Lower lobe of right lung (tissue), 2 donors: Measurements from ENCODE around the gene TAGLN. TPM values are rescaled to one million over a fixed set of nuclear protein-coding genes. Genes with fewer than 3 reads are reported as not detected.

Experiments
- ATAC-seq, 2 donors: fragments of 200-7000 bp; cut with Tn5 transposase; one replicate each; pipeline ENCODE4 v1.9.1; 2020 to 2022; ENCODE audit warnings: mild to moderate bottlenecking in 2 of 2, moderate library complexity in 2 of 2
- DNase-seq: peaks from one replicate; pipeline ENCODE4 v3.0.0-alpha.2; 2020
- H3K27ac ChIP-seq: fragments of 200-600 bp; one replicate; pipeline ENCODE4 v1.8.0; 2022
- H3K27me3 ChIP-seq: fragments of 200-600 bp; one replicate; pipeline ENCODE4 v1.8.0; 2022; ENCODE audit warnings: low read depth
- H3K36me3 ChIP-seq: fragments of 200-600 bp; one replicate; pipeline ENCODE4 v1.8.0; 2022; ENCODE audit warnings: mild to moderate bottlenecking
- H3K4me1 ChIP-seq: fragments of 200-600 bp; one replicate; pipeline ENCODE4 v1.8.0; 2022
- H3K4me3 ChIP-seq: fragments of 200-600 bp; one replicate; pipeline ENCODE4 v1.8.0; 2022; ENCODE audit warnings: mild to moderate bottlenecking
- H3K9me3 ChIP-seq: fragments of 200-600 bp; one replicate; pipeline ENCODE4 v1.8.0; 2022
- CTCF ChIP-seq: fragments of 200-600 bp; IDR thresholded peaks from one replicate; pipeline ENCODE4 v1.8.0; 2022; ENCODE audit warnings: antibody characterized with exemption, mild to moderate bottlenecking
- intact Hi-C: fragments of 100-400 bp; cut with DNase I; formaldehyde crosslinking; loops from one replicate; pipeline ENCODE4 v1.11.0; 2022
- total RNA-seq: library from RNA; stranded (reverse); fragmentation: NEBNext Ultra II Directional; extraction: Animal tissue kit (Norgen Biotek cat#: 25700); gene quantifications from one replicate; pipeline ENCODE4 v1.2.1, GENCODE V29; 2021
- donor health status: DM: no; HTN: yes; CAD: no; lungs with severe emphysema.

Gene TAGLN
- total RNA-seq, 1 donor from 2014 or later, result 297 TPM

DNA sequence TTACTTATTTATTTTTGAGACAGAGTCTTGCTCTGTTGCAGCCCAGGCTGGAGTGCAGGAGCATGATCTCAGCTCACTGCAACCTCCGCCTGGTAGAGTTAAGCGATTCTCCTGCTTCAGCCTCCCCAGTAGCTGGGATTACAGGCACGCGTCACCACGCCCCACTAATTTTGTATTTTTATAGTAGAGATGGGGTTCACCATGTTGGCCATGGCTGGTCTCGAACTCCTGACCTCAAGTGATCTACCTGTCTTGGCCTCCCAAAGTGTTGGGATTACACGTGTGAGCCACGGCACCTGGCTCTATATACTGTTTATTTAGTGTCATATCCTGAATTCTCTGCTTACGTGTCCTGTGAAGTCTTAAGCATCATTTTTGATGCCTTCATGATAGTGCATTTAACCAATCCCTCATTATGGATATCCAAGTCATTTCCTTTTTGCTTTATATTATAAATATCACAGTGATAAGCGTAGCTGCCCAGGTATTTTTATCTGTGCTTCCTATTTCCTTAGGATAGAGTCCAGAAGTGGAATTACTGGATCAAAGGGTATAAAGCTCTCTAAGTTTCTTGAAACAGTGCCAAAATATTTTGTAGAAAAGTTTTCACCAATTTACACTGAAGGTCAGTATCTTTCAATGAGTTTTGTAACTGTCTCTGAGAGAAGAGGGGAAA, 21.5 kb upstream of the TAGLN start:
- DNase-seq, result no peak
- intact Hi-C loops, result no loop called here

DNA sequence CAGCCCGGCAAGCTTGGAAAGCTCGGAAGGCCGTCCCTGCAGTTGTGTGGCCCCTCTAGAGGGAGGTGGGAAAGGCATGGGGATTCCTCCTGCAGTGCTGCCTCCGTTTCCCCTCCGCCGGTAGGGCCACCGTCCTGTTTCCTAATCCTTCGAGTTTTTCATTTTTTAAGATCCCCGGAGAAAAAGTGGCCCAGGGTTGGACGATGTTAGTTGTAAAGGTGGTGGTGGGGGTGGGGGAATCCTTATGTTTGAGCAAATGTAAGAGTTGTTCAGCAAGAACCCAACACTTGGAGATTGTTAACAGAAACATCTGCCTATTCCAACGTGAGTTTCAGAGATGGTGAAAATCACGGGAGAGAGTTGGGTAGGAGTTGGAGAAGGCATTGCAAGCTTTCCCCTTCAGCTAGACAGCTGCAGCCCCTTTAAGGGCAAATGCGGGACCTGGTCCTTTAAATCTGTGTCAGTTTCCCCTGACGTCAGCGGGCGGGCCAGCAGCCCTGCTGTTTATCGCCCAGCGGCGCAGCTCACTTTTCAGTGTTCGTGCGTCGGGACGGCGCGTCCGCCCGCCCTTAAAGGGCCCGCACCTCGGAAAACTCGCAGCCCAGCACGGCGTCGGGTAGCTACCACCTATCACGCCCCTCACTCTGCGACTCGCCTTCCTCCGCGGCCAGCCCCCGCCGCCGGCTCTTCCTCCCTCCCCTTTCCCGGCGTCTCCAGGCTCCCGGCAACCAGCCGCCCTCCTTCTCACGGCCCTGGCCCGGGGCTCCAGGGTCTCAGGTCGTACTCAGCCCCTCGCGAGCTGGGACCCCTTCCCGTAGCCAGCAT, 20.7 kb upstream of the TAGLN start, which contains the start of gene SIDT2:
Gene SIDT2, plus strand, starts transcription at position 534 of the 825 bp plus-strand sequence. CDS start 521 bp downstream, outside the sequence.
- Histone ChIP-seq H3K36me3 (peaks cover 17% of the 10 kb centered on the region), H3K27me3 (no peaks in the 10 kb centered on the region), H3K9me3 (no peaks in the 10 kb centered on the region), H3K4me3 (peak within 1 kb of the TSS; percentile 98), H3K27ac (peak within 1 kb of the TSS; percentile 97), H3K4me1 (peaks cover 36% of the 10 kb centered on the region)
- DNase-seq (peak; percentile 97), ATAC-seq (peak; percentile 96 to 97)
- intact Hi-C loops, result no loop called here
- TF ChIP-seq CTCF, result no peak

More for the DNA sequence above, 21.5 kb upstream of the TAGLN start:
- ATAC-seq, result no peak
- TF ChIP-seq CTCF, result no peak
- no peaks in the 10 kb centered on the region for H3K9me3 ChIP-seq
- H3K4me1 ChIP-seq, result peaks cover 44% of the 10 kb centered on the region
- peaks cover 10% of the 10 kb centered on the region for H3K36me3 ChIP-seq
- H3K27ac ChIP-seq, result peak overlapping the region; percentile 97
- H3K4me3 ChIP-seq, result peak overlapping the region; percentile 98
- H3K27me3 ChIP-seq, result no peaks in the 10 kb centered on the region

DNA sequence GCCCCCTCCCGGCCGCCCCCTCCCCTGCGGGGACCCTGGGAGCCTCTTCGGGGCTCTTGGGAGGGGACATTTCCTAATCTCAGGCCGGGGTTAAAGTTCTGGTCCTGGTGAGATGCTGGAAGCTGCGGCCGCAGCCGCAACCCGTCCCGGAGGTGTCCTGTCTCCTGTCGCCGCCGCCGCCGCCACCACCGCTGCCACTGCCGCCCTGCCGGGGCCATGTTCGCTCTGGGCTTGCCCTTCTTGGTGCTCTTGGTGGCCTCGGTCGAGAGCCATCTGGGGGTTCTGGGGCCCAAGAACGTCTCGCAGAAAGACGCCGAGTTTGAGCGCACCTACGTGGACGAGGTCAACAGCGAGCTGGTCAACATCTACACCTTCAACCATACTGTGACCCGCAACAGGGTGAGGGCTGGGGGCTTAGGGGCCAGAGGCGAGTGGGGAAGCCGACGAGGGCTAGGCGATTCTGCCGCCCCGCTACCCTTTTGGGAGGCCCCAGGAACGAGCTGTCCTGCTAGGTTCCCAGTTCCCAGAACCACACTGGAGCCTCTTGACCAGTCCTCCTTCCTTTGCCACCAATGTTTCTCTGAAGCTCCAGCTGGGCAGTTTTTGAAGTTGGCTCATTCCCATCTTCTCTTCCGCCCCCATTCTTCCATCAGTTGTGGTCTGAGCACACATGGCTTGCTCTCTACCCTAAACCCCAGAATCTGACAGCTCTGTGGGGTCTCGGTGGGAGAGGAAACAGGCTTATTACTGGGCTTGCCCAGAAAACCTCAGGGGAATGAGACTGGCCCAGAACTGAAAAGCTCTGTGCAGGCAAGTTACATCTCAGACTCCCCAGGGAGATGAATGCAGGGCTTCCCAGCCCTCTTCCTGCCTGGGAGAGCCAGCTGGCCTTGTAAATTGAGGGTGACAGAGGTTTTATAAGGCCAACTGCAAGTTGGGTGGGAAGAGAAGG, 19.8 kb upstream of the TAGLN start:
- Histone ChIP-seq H3K36me3 (peaks cover 25% of the 10 kb centered on the region), H3K27me3 (no peaks in the 10 kb centered on the region), H3K27ac (peak overlapping the region; percentile 97), H3K4me1 (peaks cover 32% of the 10 kb centered on the region), H3K4me3 (peak overlapping the region; percentile 98), H3K9me3 (no peaks in the 10 kb centered on the region)
- TF ChIP-seq CTCF, result no peak
- intact Hi-C loops, result no loop called here
- ATAC-seq, result peak; percentile 65 to 74
- DNase-seq, result peak; percentile 64

DNA sequence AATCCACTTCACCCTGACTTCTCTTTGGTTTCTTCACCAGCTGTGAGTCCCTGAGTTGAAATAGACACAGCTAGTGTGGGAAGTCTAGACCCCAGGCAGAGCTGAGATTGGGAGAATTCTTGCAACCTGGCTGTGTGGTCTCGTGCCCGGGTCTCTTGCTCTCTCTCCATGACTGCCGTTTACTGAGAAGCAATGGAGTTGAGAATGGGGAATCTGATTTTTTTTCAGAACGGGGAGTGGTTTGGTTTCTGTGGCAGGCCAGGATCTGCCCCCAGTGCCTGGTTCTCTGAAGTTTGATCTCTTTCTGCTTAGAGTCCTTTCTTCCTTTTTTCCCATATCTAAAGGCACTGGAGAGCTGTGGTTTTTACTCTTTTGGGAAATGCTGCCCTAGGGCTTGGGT, 19.1 kb upstream of the TAGLN start:
- Histone ChIP-seq H3K27me3 (no peaks in the 10 kb centered on the region), H3K36me3 (peaks cover 26% of the 10 kb centered on the region), H3K9me3 (no peaks in the 10 kb centered on the region), H3K4me3 (peak overlapping the region; percentile 98), H3K27ac (peak overlapping the region; percentile 97), H3K4me1 (peaks cover 32% of the 10 kb centered on the region)
- TF ChIP-seq CTCF, result no peak
- ATAC-seq (no peak), DNase-seq (no peak)
- intact Hi-C loops, result no loop called here
